Neural progenitor cell (in vitro differentiated cells): ENCODE data around the gene BTBD9.

ENCODE experiments used
- EZH2 ChIP-seq: fragments of 200-600 bp; sonication (generic); IDR thresholded peaks from 2 replicates; pipeline ENCODE4 v1.6.1; 2017; ENCODE audit warnings: antibody characterized with exemption, mild to moderate bottlenecking, moderate library complexity
- EZH2phosphoT487 ChIP-seq: fragments of 200-600 bp; sonication (generic); IDR thresholded peaks from 2 replicates; pipeline ENCODE4 v1.6.1; 2017; ENCODE audit warnings: antibody characterized with exemption
- TF ChIP-seq, protein P1 (sequence below): fragments of 200-600 bp; sonication (generic); IDR thresholded peaks from 2 replicates; pipeline ENCODE4 v1.5.1; 2017; ENCODE audit warnings: antibody characterized with exemption, mild to moderate bottlenecking

GRCh38 chr6:38604700-38605099 lies 35.0 kb downstream of the BTBD9 start:
- TF ChIP-seq, protein P1, sequence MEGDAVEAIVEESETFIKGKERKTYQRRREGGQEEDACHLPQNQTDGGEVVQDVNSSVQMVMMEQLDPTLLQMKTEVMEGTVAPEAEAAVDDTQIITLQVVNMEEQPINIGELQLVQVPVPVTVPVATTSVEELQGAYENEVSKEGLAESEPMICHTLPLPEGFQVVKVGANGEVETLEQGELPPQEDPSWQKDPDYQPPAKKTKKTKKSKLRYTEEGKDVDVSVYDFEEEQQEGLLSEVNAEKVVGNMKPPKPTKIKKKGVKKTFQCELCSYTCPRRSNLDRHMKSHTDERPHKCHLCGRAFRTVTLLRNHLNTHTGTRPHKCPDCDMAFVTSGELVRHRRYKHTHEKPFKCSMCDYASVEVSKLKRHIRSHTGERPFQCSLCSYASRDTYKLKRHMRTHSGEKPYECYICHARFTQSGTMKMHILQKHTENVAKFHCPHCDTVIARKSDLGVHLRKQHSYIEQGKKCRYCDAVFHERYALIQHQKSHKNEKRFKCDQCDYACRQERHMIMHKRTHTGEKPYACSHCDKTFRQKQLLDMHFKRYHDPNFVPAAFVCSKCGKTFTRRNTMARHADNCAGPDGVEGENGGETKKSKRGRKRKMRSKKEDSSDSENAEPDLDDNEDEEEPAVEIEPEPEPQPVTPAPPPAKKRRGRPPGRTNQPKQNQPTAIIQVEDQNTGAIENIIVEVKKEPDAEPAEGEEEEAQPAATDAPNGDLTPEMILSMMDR, result no peak
- no peak for TF ChIP-seq EZH2
- no peak for TF ChIP-seq EZH2phosphoT487
